Measurements from ENCODE around the gene CENATAC.
A peak's percentile ranks its signal among the peaks of the same experiment; 100 is the strongest.
"Not testable (repeated sequence)": the region's sequence is repeated elsewhere in the genome, so short reads cannot be mapped to it uniquely, and the experiment has no call there.

CENATAC gene, protein sequence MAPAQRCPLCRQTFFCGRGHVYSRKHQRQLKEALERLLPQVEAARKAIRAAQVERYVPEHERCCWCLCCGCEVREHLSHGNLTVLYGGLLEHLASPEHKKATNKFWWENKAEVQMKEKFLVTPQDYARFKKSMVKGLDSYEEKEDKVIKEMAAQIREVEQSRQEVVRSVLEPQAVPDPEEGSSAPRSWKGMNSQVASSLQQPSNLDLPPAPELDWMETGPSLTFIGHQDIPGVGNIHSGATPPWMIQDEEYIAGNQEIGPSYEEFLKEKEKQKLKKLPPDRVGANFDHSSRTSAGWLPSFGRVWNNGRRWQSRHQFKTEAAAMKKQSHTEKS

DNA sequence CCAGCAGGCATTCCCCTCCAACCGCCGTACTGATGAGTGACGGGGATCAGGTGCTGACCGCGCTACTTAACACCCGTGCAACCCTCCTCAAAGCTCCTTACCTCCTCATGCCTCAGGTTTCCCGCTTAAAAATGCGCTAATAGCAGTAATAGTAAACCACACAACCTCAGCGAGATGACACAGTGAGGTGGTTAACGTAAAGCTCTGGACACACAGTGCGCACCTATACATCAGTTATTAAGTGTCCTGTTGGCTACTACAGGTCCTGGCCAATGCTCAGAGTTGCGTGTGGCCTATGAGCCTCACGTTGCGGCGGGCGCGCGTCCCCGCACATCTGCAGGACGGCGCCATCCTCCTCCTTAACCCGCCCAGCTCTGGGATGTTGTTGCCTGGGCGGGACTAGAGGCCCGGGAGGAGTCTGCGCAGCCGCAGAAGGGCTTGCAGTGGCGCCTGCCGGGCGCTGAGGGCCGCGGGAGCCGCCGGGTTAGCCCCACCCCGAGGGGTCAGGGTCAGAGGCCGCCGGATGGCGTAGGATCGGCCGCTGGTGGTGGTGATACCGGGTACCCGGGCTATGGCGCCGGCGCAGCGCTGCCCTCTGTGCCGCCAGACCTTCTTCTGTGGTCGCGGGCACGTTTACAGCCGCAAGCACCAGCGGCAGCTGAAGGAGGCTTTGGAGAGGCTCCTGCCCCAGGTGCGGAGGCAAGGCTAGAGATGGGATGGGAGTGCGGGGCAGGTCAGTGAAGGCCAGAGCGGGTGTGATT lies at the start of gene CENATAC:
CENATAC (plus strand) TSS at position 512 of the 761 bp plus-strand sequence; CDS start at position 572, 60 bp downstream.
- peak; percentile 79 to 96 (median 89) for DNase-seq

DNA sequence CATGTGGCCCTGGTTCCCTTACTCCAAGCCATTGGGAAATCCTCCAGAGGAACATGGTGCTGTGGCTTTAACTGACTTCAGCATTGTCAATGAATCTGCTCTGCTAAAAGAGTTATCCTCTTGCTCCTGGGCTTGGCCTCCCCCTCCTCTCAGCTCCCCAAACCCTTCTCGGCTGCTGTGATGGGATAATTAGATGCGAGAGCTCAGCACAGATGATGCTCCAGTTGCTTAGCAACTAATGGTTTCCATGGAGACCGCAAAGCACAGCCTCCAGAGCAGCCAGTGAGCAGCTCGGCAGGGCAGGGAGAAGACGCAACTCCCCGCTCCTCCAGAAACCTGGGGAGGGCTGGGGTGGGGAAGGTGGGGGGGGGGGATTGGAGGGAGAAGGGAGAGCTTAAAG lies 44.7 kb upstream of the CENATAC start:
- no peak for DNase-seq

DNA sequence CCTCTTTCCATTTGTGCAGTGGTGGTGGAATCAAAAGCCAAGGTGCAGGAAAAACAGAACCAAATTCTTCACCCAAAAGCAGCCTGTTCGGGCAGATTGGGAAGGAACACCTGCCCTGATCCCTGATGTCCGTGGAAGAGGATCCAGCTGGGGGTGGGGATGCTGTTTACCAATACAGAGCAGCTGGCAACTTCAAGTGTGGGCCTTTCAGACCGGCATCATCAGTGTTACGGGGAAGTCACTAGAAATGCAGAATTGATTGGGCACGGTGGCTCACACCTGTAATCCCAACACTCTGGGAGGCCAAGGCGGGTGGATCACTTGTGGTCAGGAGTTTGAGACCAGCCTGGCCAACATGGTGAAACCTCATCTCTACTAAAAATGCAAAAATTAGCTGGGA lies 44.0 kb upstream of the CENATAC start:
- DNase-seq, result not testable (repeated sequence)

DNA sequence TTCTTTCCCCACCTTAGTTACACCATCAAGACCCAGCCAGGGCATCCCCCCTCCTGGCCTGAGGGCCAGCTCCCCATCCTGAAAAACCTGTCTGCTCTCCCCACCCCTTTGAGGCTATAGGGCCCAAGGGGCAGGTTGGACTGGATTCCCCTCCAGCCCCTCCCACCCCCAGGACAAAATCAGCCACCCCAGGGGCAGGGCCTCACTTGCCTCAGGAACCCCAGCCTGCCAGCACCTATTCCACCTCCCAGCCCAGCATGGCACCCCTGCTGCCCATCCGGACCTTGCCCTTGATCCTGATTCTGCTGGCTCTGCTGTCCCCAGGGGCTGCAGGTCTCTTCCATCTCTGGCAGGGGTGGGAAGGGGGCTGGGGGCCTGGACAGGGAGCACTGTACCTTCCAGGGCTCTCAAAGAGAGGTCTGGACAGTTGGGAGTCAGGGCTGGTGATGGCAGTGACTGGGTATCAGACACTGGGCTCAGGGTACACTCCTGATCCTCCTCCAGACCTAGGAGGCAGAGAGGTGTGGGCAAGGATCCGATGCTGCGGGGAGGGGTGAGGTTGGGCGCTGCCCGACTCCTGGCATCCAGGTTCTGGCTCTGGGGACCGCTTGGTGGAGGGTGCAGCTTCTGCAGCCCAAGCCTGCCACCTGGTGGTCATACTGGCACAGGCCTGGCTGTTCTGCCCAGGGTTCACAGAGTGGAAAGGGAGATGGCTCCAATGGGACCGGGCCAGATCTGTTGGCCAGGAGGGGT lies 41.7 kb upstream of the CENATAC start, which contains the start of gene UPK2:
UPK2 (plus strand) TSS at position 205 of the 753 bp plus-strand sequence; CDS start at position 258, 53 bp downstream.
- DNase-seq, result peak; percentile 74 to 88 (median 81)

DNA sequence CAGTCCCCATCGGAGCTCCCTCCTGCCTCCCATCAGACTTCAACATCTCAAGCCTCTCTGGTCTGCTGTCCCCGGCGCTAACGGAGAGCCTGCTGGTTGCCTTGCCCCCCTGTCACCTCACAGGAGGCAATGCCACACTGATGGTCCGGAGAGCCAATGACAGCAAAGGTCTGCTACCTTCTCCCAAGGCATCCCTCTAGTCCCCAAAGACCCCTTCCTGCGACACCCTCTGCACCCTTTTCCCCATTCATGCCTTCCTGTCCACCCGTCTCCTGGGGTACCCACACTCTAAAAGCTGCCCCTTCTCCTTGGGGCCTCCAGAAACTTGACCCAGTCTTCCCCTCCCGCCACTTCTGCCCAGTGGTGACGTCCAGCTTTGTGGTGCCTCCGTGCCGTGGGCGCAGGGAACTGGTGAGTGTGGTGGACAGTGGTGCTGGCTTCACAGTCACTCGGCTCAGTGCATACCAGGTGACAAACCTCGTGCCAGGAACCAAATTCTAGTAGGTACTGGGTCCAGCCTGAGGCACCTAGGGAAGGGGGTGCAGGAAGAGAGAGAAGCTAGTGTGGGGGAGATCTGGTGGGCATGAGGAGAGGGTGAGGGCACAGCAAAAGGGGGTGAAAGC lies 41.0 kb upstream of the CENATAC start:
- no peak for DNase-seq

DNA sequence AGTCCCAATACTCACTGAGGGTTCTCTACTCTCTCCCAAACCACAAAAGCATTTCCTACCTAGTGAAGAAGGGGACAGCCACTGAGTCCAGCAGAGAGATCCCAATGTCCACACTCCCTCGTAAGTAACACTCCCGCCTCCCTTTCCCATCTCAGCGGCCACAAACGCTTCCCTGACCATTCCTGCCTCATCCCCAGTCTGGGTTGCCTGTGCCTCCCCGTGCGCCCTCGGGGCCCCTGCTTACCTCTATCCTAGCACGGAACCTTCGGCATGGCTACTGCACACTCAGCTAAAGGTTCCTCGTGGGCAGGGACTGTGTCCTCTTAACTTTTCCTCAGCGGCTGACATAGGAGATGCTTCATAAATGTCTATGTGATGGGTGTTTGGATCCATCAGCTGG lies 40.4 kb upstream of the CENATAC start:
- DNase-seq, result no peak

DNA sequence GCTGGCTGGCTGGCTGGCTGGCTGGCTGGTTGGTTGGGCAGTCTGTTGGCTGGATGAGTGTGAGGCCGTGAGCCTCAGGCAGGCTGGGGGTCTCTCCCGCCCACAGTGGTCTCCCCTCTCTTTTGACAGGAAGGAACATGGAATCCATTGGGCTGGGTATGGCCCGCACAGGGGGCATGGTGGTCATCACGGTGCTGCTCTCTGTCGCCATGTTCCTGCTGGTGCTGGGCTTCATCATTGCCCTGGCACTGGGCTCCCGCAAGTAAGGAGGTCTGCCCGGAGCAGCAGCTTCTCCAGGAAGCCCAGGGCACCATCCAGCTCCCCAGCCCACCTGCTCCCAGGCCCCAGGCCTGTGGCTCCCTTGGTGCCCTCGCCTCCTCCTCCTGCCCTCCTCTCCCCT lies 40.0 kb upstream of the CENATAC start:
- DNase-seq, result no peak

DNA sequence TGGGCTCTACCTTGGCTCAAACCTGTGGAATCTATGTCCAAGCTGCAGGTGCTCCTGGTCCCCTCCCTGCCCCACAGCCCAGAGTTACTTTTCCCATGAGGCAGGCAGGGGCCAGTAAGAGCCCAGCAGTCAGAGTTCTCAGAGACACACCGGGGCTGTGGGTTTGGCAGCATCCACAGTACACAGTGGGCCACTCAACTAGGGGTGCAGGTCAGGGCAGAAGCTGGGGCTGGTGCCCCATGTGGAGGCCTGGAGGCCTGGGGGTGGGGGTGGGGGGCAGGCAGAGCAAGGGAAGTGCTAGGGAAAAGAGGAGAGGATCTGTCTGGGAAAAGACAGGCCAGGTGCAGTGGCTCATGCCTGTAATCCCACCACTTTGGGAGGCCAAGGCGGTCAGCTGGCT lies 39.4 kb upstream of the CENATAC start:
- no peak for DNase-seq

DNA sequence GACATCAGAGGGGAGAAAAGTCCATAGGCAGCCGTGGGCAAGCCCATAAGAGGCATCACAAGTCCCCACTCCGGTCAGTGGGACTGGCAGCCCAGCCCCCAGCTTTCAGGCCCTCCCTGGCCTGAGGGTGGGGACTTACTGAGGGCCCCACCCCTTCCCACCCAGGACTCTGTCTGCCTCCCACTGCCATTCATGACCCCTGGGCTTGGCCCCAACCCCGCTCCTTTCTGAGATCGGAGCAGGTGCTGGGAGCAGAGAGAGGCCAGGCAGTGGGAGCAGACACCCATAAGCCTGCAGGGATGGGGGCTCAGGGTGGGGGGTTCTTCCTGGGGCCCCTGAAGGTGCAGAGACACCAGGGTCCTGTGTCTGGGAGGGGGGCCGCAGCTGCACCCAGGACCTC lies 36.7 kb upstream of the CENATAC start:
- no peak for DNase-seq

DNA sequence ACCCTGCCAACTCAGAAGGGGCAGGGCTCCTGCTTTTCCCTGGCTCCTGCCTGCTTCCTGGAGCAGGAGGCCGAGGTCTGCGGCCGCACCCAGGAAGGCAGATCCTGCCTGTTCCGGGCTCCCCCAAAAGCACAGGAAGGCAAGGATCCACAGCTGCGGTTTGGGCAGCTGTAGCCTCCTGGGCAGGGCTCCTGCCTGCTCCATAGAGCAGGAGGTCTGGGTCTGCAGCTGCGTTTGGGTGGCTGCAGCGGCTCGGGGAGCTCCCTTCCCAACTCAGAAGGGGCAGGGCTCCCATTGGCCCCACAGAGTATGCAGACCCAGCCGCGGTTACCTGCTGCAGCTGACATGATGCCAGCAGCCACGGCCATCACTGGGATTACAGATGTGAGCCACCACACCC lies 36.3 kb upstream of the CENATAC start:
- no peak for DNase-seq

DNA sequence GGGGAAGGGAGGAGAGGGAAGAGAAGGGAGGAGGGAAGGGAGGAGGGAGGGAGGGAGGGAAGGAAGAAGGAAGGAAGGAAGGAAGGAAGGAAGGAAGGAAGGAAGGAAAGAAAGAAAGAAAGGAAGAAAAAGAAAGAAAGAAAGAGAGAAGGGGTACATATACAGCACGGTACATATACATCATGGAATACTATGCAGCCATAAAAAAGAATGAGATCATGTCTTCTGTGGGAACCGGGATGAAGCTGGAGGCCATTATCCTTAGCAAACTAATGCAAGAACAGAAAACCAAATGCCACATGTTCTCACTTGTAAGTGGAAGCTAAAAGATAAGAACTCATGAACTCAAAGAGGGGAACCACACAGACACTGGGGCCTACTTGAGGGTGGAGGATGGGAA lies 28.4 kb upstream of the CENATAC start:
- not testable (repeated sequence) for DNase-seq

DNA sequence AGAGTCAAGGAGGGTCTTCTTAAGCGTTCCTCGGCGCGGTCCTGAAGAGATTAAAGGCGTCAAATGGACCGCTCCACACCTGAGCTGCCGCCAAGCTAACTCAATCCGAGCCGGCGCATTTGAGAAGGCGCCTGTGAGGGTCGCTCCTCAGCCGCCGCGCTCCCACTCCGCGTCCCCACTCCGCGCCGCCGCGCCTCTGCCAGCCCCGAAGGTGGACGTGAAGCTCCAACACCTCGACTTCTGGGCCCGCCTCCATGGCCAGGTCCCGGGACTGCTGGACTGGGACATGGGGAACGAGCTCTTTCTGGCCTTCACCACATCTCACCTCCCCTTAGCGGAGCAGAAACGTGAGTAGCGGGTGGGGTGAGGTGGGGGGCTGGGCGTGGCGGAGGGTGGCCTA lies 26.3 kb upstream of the CENATAC start, which contains the start of gene FOXR1:
FOXR1 (plus strand) TSS at position 116 of the 400 bp plus-strand sequence; CDS start at position 287, 171 bp downstream.
- no peak for DNase-seq

DNA sequence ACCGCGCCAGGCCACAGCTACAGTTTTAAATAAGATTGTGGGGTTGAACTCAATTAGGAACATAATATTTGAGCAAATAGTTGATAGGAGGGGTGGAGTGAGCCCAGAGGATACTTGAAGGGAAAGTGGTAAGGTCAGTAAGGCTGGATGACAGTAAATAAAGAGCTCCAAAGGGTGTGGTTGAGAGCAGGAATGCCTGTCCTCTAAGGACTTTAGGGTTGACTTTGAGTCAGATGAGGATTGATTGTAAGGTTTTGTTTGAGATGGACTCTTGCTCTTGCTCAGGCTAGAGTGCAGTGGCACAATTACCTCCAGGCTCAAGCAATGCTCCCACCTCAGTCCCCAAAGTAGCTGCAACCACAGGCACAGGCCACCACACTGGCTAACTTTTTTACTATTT lies 24.0 kb upstream of the CENATAC start:
- DNase-seq, result no peak

DNA sequence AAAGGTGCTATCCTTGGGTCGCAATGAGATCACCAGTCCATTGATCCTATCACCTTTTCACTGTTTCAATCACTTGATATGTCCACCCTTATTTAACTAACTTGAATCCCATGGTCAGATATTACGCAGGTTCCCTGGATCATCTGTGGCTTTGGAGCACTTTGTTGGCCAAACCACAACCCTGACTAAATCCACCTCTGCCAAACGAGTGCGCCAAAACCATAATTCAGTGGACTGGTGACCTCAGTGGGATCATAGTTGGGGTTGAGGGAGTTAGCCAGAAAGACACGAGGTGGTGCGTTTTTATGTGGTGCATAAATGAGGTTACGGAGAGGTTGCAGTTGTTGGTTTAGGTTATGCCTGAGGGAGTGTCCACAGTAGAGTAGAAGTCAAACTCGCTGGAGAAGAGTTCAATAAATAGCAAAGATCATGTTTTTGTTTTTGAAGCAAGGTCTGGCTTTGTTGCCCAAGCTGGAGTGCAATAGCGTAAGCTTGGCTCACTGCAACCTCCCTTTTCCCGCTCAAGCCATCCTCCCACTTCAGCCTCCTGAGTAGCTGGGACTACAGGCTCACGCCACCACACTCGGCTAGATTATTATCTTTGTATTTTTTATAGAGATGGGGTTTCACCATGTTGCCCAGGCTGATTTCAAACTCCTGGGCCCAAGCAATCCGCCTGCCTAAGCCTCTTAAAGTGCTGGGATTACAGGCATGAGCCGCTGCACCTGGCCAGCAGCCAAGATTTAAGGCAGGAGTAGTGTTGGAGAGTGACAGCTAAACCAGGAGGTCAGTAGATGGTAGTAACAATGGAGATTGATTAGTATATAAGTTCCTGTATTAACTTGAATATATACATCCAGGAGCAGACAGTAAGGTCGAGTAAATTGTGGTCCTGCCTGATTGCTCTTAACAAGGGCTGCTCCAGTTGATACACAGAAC lies 21.9 kb upstream of the CENATAC start:
- DNase-seq, result no peak

DNA sequence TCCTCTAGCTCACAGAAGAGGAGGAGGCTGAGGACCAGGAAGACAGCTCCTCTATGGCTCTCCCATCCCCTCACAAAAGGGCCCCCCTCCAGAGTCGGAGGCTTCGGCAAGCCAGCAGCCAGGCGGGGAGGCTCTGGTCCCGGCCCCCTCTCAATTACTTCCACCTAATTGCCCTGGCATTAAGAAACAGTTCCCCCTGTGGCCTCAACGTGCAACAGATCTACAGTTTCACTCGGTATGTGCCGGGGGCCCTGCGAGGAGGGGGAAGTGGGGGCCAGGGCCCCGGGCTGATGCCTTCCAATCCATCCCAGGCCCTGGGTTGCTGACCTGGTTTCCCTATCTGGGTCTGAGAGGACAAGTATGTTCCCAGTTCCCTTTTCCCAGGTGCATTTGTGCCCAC lies 18.5 kb upstream of the CENATAC start:
- DNase-seq, result no peak

DNA sequence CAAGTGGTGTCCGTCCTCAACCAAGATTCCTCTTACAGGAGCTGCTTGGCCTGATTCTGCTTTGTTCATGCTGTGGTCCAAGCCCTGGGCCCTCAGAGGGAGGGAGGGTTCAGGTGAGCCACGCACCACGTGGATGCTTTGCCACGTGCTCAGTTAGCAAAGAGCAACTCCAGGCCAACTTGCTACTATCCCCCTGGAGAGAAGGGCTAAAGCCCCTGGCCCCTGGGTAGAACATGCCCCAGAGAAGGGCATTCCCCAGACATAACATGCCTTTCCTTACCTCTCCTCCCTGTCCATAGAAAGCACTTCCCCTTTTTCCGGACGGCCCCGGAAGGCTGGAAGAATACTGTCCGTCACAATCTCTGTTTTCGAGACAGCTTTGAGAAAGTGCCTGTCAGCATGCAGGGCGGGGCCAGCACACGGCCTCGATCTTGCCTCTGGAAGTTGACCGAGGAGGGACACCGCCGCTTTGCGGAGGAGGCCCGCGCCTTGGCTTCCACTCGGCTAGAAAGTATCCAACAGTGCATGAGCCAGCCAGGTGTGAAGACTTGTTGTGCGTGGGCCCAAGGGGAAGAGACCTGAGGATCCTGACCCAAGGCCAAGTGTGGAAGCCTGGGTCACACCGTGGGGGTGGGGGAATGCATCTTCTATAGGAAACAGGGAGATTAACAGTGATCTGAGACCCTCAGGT lies 17.6 kb upstream of the CENATAC start:
- DNase-seq, result no peak

DNA sequence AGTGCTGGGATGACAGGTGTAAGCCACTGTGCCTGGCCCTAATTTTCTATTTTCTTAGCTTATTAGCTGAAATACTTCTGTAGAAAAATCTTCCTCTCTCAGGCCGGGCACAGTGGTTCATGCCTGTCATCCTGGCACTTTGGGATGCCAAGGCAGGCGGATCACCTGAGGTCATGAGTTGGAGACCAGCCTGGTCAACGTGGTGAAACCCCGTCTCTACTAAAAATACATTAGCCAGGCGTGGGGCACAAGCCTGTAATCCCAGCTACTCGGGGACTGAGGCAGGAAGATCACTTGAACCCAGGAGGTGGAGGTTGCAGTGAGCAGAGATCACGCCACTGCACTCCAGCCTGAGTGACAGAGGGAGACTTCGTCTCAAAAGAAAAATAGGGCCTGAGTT lies 13.6 kb upstream of the CENATAC start:
- not testable (repeated sequence) for DNase-seq

DNA sequence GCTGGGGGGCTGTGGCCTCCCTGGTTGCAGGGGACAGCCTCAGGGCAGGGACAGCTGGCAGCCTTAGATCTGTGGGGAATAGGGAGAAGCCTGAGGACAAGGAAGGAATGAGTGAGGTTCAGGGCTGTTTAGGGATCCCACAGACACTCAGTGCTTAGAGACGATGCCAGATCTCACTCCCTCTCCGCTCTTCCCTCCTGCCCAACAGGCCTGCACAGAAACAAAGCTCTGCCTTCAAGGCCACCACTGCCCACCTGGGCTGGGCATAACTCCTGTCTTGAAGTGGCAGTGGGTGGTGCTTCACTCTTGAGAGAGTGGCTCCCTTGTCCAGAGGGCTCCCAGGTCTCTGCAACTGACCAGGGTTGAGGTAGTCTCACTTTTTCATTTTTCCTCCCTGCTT lies 13.1 kb upstream of the CENATAC start:
- no peak for DNase-seq

DNA sequence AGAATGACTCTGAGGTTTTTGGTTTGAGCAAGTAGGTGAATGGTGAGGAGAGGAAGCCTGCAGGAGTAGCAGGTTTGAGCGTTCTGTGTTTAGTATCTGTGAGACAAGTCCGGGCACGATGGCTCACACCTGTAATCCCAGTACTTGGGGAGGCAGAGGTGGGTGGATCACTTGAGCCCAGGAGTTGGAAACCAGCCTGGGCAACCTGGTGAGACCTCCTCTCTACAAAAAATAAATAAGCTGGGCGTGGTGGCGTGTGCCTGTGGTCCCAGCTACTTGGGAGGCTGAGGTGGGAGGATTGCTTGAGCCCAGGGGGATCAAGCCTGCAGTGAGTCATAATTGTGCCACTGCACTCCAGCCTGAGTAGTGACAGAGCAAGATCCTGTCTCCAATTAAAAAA lies 9.7 kb upstream of the CENATAC start:
- DNase-seq, result no peak

DNA sequence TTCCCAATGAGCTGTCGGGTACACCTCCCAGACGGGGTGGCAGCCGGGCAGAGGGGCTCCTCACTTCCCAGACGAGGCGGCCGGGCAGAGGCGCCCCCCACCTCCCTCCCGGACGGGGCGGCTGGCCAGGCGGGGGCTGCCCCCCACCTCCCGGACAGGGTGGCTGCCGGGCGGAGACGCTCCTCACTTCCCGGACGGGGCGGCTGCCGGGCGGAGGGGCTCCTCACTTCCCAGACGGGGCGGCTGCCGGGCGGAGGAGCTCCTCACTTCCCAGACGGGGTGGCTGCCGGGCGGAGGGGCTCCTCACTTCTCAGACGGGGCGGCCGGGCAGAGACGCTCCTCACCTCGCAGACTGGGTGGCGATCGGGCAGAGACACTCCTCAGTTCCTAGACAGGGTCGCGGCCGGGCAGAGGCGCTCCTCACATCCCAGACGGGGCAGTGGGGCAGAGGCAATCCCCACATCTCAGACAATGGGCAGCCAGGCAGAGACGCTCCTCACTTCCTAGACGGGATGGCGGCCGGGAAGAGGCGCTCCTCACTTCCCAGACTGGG lies 6.4 kb upstream of the CENATAC start:
- not testable (repeated sequence) for DNase-seq

Data from activated naive CD4-positive, alpha-beta T cell (primary cell).